ACC112 (cell line): ENCODE results near the gene ATAD3B.
"Not testable (repeated sequence)": the region's sequence is repeated elsewhere in the genome, so short reads cannot be mapped to it uniquely, and the experiment has no call there.

ENCODE experiments used
- H2AFZ ChIP-seq: fragments of 200-600 bp; sonication (generic); one replicate; pipeline ENCODE4 v1.6.0; 2017; ENCODE audit warnings: antibody characterized with exemption, low read length; ENCODE audit not compliant: unreplicated experiment
- H3K27ac ChIP-seq: fragments of 200-600 bp; sonication (generic); 2 replicates; pipeline ENCODE4 v1.5.1; 2014; ENCODE audit warnings: low read depth, mild to moderate bottlenecking, antibody characterized with exemption, low read length, moderate library complexity
- H3K27me3 ChIP-seq: fragments of 200-600 bp; sonication (generic); 2 replicates; pipeline ENCODE4 v1.6.1; 2014; ENCODE audit warnings: mild to moderate bottlenecking, antibody characterized with exemption, low read length, moderate library complexity, mixed read lengths; ENCODE audit not compliant: insufficient read depth
- H3K36me3 ChIP-seq: fragments of 200-600 bp; sonication (generic); 2 replicates; pipeline ENCODE4 v1.6.1; 2016; ENCODE audit warnings: mild to moderate bottlenecking, antibody characterized with exemption, low read length, moderate library complexity, mixed read lengths; ENCODE audit not compliant: insufficient read depth
- H3K4me1 ChIP-seq: fragments of 200-600 bp; sonication (generic); one replicate; pipeline ENCODE4 v1.6.1; 2016; ENCODE audit warnings: low read length, mixed read lengths; ENCODE audit not compliant: insufficient read depth, unreplicated experiment, control insufficient read depth
- H3K4me3 ChIP-seq: fragments of 200-600 bp; sonication (generic); 2 replicates; pipeline ENCODE4 v1.5.1; 2014; ENCODE audit warnings: mild to moderate bottlenecking, low read depth, low read length
- H3K79me2 ChIP-seq: fragments of 200-600 bp; sonication (generic); one replicate; pipeline ENCODE4 v1.6.0; 2016; ENCODE audit warnings: low read length; ENCODE audit not compliant: control insufficient read depth, unreplicated experiment, insufficient read depth

The ATAD3B gene

GRCh38 chr1:1468196-1468985, 3.2 kb upstream of the ATAD3B start:
- not testable (repeated sequence) for H3K4me1 ChIP-seq, H3K4me3 ChIP-seq, H3K27ac ChIP-seq, H3K36me3 ChIP-seq, H2AFZ ChIP-seq, H3K27me3 ChIP-seq
- H3K79me2 ChIP-seq: peaks cover 10% of the 10 kb centered on the region

GRCh38 chr1:1470626-1471388, 758 bp upstream of the ATAD3B start:
- Histone ChIP-seq H3K79me2 (peaks cover 29% of the 10 kb centered on the region), H3K4me3 (peak overlapping the region; percentile 87), H3K27ac (peak overlapping the region; percentile 29; the same call in 1 of the 2 replicates), H3K4me1 (peaks cover 7% of the 10 kb centered on the region), H3K27me3 (no peaks in the 10 kb centered on the region), H3K36me3 (peaks cover 5% of the 10 kb centered on the region; the same call in 1 of the 2 replicates), H2AFZ (peak overlapping the region; percentile 77)

- not testable (repeated sequence) for H3K4me1 ChIP-seq, H3K27me3 ChIP-seq, H2AFZ ChIP-seq, H3K36me3 ChIP-seq
- Histone ChIP-seq H3K27ac (peak overlapping the region; percentile 72), H3K4me3 (peak overlapping the region; percentile 95), H3K79me2 (peaks cover 43% of the 10 kb centered on the region)
These were observed 700 bp downstream of the ATAD3B start for GRCh38 chr1:1472053-1472876.

- H3K36me3 ChIP-seq: peaks cover 16% of the 10 kb centered on the region; the same call in 1 of the 2 replicates
- H2AFZ ChIP-seq, H3K27me3 ChIP-seq, H3K4me1 ChIP-seq, H3K4me3 ChIP-seq, H3K27ac ChIP-seq: not testable (repeated sequence)
- H3K79me2 ChIP-seq: peaks cover 53% of the 10 kb centered on the region
These were observed 4.4 kb downstream of the ATAD3B start for GRCh38 chr1:1476011-1476410.

- Histone ChIP-seq H3K4me3 (no peak overlapping the region), H3K36me3 (peaks cover 16% of the 10 kb centered on the region; the same call in 1 of the 2 replicates), H3K4me1 (peaks cover 7% of the 10 kb centered on the region), H2AFZ (no peak overlapping the region), H3K27me3 (no peaks in the 10 kb centered on the region), H3K79me2 (peaks cover 51% of the 10 kb centered on the region), H3K27ac (no peak overlapping the region)
These were observed 5.6 kb downstream of the ATAD3B start for GRCh38 chr1:1477206-1477605.

GRCh38 chr1:1479547-1480487, 8.3 kb downstream of the ATAD3B start:
- H3K27ac ChIP-seq: no peak overlapping the region
- H3K36me3 ChIP-seq: peaks cover 26% of the 10 kb centered on the region; the same call in 1 of the 2 replicates
- H3K27me3 ChIP-seq: no peaks in the 10 kb centered on the region
- H3K4me1 ChIP-seq: no peaks in the 10 kb centered on the region
- no peak overlapping the region for H2AFZ ChIP-seq
- H3K4me3 ChIP-seq: no peak overlapping the region
- peaks cover 32% of the 10 kb centered on the region for H3K79me2 ChIP-seq

GRCh38 chr1:1480488-1480867, 8.9 kb downstream of the ATAD3B start:
- H3K4me3 ChIP-seq, H3K27ac ChIP-seq, H2AFZ ChIP-seq, H3K27me3 ChIP-seq, H3K4me1 ChIP-seq: not testable (repeated sequence)
- peaks cover 28% of the 10 kb centered on the region for H3K79me2 ChIP-seq
- peaks cover 26% of the 10 kb centered on the region; the same call in 1 of the 2 replicates for H3K36me3 ChIP-seq

GRCh38 chr1:1481811-1482210, 10.2 kb downstream of the ATAD3B start:
- not testable (repeated sequence) for H3K27ac ChIP-seq, H3K4me1 ChIP-seq, H3K27me3 ChIP-seq, H2AFZ ChIP-seq, H3K4me3 ChIP-seq
- H3K36me3 ChIP-seq: peaks cover 26% of the 10 kb centered on the region; the same call in 1 of the 2 replicates
- peaks cover 16% of the 10 kb centered on the region for H3K79me2 ChIP-seq

- Histone ChIP-seq H3K79me2 (peaks cover 9% of the 10 kb centered on the region), H3K36me3 (peaks cover 26% of the 10 kb centered on the region; the same call in 1 of the 2 replicates)
These were observed 11.3 kb downstream of the ATAD3B start for GRCh38 chr1:1482856-1483255.

More at GRCh38 chr1:1482856-1483255, 11.3 kb downstream of the ATAD3B start:
- H3K27me3 ChIP-seq: no peaks in the 10 kb centered on the region
- no peak overlapping the region for H3K27ac ChIP-seq
- no peaks in the 10 kb centered on the region for H3K4me1 ChIP-seq
- no peak overlapping the region for H2AFZ ChIP-seq
- H3K4me3 ChIP-seq: no peak overlapping the region
